Measurements from ENCODE around the gene NR2F2. TPM values are rescaled to one million over a fixed set of nuclear protein-coding genes. Genes with fewer than 3 reads are reported as not detected.

NR2F2 gene
- total RNA-seq, 1 donor from 2014 or later = 50.6 TPM

- TF ChIP-seq, protein P1, sequence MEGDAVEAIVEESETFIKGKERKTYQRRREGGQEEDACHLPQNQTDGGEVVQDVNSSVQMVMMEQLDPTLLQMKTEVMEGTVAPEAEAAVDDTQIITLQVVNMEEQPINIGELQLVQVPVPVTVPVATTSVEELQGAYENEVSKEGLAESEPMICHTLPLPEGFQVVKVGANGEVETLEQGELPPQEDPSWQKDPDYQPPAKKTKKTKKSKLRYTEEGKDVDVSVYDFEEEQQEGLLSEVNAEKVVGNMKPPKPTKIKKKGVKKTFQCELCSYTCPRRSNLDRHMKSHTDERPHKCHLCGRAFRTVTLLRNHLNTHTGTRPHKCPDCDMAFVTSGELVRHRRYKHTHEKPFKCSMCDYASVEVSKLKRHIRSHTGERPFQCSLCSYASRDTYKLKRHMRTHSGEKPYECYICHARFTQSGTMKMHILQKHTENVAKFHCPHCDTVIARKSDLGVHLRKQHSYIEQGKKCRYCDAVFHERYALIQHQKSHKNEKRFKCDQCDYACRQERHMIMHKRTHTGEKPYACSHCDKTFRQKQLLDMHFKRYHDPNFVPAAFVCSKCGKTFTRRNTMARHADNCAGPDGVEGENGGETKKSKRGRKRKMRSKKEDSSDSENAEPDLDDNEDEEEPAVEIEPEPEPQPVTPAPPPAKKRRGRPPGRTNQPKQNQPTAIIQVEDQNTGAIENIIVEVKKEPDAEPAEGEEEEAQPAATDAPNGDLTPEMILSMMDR (IDR thresholded peaks at IDR 0.05) = no peak
- intact Hi-C loops (cut with DNase I) = no loop called here
- Histone ChIP-seq H3K4me3 (peak overlapping the region; percentile 60), H3K27ac (peak overlapping the region; percentile 89), H3K9me3 (no peaks in the 10 kb centered on the region), H3K36me3 (no peaks in the 10 kb centered on the region), H3K27me3 (ENCODE audit: low read depth) (peaks cover 48% of the 10 kb centered on the region), H3K4me1 (peaks cover 6% of the 10 kb centered on the region)
- DNase-seq (no peak), ATAC-seq (no peak)
Observed at GRCh38 chr15:96353416-96353929, 23.0 kb downstream of the NR2F2 start.

DNA sequence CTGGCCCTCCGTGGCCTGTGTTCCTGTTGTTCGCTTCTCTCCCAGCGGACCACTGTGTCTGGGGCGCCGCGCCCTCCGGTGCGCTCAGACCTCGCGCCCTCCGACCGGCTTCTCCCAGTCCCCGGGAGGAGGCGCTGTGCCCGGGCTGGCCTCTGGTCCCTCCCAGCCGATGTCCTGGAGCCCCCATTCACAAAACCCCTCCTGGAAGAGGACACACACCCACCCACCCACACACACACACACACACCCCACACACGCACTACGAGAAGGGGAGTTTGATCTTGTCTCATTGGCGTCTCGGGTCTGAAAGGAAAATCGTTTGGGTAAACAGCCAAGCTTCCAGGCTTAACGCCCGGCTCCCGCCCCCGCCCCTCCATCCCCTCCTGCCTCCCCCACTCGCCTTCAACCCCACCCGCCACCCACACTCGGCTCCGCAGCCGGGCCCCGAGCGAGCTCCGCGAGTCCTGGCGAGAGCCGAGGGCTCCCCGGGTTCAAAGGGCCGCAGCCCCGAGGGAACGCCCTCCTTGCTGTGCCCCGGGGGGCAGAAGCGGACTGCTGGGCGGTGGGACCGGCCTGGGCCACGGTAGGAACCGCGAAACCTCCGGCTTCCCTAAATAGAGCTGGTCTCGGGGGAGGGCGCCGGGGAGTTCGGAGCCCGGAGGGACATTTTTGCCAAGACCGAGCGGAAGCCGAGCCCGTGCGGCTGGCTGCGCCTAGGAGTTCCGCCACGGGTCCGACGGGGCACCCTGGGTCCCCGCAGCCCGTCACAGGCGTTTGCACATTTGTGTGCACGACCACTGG lies 23.6 kb downstream of the NR2F2 start:
- H3K9me3 ChIP-seq = no peaks in the 10 kb centered on the region
- H3K27ac ChIP-seq = peak overlapping the region; percentile 89
- H3K4me3 ChIP-seq = peak overlapping the region; percentile 60
- DNase-seq = no peak
- TF ChIP-seq, protein P1 (IDR thresholded peaks at IDR 0.05) = peak; percentile 36
- no peaks in the 10 kb centered on the region for H3K36me3 ChIP-seq
- intact Hi-C loops (cut with DNase I) = no loop called here
- peak; percentile 30 to 39 for ATAC-seq
- peaks cover 55% of the 10 kb centered on the region for H3K27me3 ChIP-seq (ENCODE audit: low read depth)
- peaks cover 6% of the 10 kb centered on the region for H3K4me1 ChIP-seq

- ATAC-seq = no peak
- Histone ChIP-seq H3K27me3 (ENCODE audit: low read depth) (peaks cover 63% of the 10 kb centered on the region), H3K27ac (peak overlapping the region; percentile 89), H3K4me1 (peaks cover 6% of the 10 kb centered on the region), H3K36me3 (no peaks in the 10 kb centered on the region), H3K4me3 (peak overlapping the region; percentile 60), H3K9me3 (no peaks in the 10 kb centered on the region)
- TF ChIP-seq, protein P1 (IDR thresholded peaks at IDR 0.05) = peak; percentile 15
- intact Hi-C loops (cut with DNase I) = no loop called here
- no peak for DNase-seq
Observed at GRCh38 chr15:96354731-96355567, 24.4 kb downstream of the NR2F2 start.

DNA sequence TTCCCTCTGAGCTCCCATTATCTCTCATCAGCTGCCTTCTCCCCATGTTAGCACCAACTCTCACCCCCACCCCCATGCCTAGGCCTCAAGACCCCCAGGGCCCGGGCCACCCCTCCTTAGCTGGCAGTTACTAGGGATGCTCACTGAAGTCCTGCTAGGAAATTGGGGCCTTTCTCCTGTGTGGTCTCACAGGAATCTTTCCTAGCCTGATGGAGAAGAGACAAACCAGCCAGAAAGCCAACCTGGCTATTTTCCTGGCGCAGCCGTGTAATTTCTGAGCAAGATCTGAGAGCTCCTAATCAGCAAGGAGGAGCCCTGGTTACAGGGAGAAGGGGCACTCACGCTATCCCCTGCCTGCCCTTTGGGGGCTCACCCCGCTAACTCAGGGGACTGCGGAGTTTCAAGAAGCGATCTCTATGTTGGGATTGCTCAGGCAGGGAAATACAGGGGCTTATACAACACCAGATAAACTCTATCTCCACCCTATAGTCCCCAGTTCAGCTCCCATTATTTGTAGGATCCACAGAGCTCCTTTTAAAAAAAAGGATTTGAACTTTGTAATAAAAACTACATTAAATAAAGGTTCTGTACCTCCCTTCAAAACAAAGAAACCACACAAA lies 25.2 kb downstream of the NR2F2 start:
- ATAC-seq (no peak), DNase-seq (no peak)
- no peaks in the 10 kb centered on the region for H3K9me3 ChIP-seq
- peak overlapping the region; percentile 14 for H3K27ac ChIP-seq
- intact Hi-C loops (cut with DNase I) = no loop called here
- no peak overlapping the region for H3K4me3 ChIP-seq
- no peaks in the 10 kb centered on the region for H3K36me3 ChIP-seq
- peaks cover 6% of the 10 kb centered on the region for H3K4me1 ChIP-seq
- peaks cover 65% of the 10 kb centered on the region for H3K27me3 ChIP-seq (ENCODE audit: low read depth)
- TF ChIP-seq, protein P1 (IDR thresholded peaks at IDR 0.05) = no peak
